Astrocyte of the spinal cord (primary cell): Measurements from ENCODE around the gene ATP5F1B.
A peak's percentile ranks its signal among the peaks of the same experiment; 100 is the strongest.

Experiments used
- DNase-seq: peaks from one replicate; pipeline ENCODE4 v3.0.0; 2011; ENCODE audit warnings: low read depth, low spot score
- H3K4me3 ChIP-seq: 2 replicates; pipeline ENCODE4 v1.5.1; 2011; ENCODE audit warnings: low read depth, mild to moderate bottlenecking, low read length, moderate library complexity
- in situ Hi-C: cut with HindIII; loops from 2 replicates; pipeline ENCODE4 v1.10.0; 2017; ENCODE audit warnings: low sequenced_read_pairs
- TF ChIP-seq, protein P1 (sequence below): IDR thresholded peaks from 2 replicates; pipeline ENCODE4 v1.5.1; 2012; ENCODE audit warnings: low read depth, mild to moderate bottlenecking, low read length, inconsistent platforms

The ATP5F1B gene

DNA sequence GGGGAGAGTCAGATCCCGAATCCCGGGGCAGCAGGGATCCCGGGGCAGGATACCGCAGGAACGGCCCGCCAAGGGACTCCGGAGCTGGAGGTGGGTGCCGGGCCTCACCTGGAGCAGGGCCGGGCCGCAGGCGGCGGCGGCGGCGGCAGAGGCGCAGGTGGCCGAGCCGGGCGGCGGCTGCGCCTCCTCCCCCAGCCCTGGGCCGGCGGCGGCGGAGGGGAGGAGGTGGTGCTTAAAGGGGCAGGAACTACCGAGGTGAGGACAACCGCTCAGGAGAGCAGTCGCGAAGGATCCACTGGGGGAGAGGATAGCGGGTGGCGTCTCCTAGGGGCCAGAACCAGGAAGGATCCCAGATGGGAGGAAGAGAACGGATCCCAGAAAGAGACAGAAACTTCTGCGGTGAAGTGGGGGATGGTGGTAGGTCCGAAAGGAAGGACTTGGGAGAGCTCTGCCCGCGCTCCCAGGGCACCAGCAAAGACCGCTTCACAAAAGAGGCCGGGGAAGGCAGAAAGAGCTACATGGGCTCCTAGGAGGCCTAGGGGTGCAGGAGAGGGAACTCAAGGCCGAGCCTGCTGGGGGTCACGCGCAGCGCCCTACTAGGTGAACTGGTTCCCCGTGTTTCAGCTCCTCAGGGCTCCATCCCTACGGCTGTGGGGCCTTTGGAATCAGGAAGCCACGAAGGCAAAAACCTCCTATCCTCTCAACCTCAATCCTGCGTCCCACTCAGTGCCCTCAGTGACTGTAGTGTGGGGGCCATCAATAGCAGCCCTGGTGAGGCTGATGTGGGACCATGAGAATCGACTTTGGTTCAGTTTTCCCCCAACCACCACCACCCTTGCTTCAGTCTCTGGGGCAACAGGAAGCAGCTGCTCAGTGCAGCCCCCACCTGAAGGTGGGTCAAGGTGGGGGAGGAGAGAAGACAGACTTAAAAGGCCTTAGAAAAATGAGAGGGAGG is 10.7 kb downstream of the ATP5F1B start:
- DNase-seq = peak; percentile 83
- TF ChIP-seq, protein P1, sequence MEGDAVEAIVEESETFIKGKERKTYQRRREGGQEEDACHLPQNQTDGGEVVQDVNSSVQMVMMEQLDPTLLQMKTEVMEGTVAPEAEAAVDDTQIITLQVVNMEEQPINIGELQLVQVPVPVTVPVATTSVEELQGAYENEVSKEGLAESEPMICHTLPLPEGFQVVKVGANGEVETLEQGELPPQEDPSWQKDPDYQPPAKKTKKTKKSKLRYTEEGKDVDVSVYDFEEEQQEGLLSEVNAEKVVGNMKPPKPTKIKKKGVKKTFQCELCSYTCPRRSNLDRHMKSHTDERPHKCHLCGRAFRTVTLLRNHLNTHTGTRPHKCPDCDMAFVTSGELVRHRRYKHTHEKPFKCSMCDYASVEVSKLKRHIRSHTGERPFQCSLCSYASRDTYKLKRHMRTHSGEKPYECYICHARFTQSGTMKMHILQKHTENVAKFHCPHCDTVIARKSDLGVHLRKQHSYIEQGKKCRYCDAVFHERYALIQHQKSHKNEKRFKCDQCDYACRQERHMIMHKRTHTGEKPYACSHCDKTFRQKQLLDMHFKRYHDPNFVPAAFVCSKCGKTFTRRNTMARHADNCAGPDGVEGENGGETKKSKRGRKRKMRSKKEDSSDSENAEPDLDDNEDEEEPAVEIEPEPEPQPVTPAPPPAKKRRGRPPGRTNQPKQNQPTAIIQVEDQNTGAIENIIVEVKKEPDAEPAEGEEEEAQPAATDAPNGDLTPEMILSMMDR = peak; percentile 62
- in situ Hi-C loops = no loop called here
- peak overlapping the region; percentile 81 for H3K4me3 ChIP-seq

DNA sequence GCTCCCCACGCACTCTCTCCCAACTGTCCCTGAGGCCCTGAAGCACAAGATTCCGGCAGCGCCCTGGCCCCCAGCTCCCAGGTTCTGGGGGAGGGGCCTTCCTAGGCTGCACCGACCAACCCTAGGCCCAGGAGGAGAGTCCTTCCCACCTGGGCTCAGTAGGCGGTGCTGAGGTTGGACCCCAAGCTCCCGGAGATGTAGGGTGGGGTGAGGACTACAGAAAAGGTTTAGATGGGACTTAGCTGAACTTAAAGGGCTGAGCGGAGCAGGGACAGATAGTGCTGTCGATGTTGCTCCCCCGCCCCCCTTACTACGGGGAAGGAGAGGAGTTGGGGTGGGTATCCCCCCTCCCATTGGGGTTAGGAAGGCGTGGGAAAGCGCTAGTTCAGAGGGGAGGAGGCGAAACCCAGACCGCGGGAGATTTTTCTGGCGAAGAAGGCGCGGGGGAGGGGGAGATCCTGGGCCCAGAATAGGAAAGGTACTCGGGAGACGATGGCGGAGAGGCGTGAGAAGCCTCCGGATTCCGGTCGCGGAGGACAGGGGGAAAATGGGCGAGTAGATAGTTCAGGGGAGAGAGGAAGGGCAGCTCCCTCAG is 11.4 kb downstream of the ATP5F1B start:
- peak overlapping the region; percentile 81 for H3K4me3 ChIP-seq
- TF ChIP-seq, protein P1 = no peak
- peak; percentile 6 for DNase-seq
- in situ Hi-C loops = no loop called here

- DNase-seq = no peak
- TF ChIP-seq, protein P1 = no peak
- in situ Hi-C loops = no loop called here
- H3K4me3 ChIP-seq = peak overlapping the region; percentile 81
Measured at GRCh38 chr12:56633468-56634241, 12.1 kb downstream of the ATP5F1B start.

GRCh38 chr12:56632701-56633467 is 12.9 kb downstream of the ATP5F1B start:
- DNase-seq = no peak

GRCh38 chr12:56631790-56632700 is 13.7 kb downstream of the ATP5F1B start:
- H3K4me3 ChIP-seq = no peak overlapping the region
- peak; percentile 17 for DNase-seq
- TF ChIP-seq, protein P1 = no peak
- in situ Hi-C loops = no loop called here

More at GRCh38 chr12:56632701-56633467, 12.9 kb downstream of the ATP5F1B start:
- TF ChIP-seq, protein P1 = no peak
- in situ Hi-C loops = no loop called here
- H3K4me3 ChIP-seq = no peak overlapping the region
